HuH-7 (cell line): Measurements from ENCODE around the gene AMFR.
"Not testable (repeated sequence)": the region's sequence is repeated elsewhere in the genome, so short reads cannot be mapped to it uniquely, and the experiment has no call there.

Experiments used
- DNase-seq: peaks from one replicate; pipeline ENCODE4 v3.0.0; 2011; ENCODE audit warnings: low spot score

AMFR gene

DNA sequence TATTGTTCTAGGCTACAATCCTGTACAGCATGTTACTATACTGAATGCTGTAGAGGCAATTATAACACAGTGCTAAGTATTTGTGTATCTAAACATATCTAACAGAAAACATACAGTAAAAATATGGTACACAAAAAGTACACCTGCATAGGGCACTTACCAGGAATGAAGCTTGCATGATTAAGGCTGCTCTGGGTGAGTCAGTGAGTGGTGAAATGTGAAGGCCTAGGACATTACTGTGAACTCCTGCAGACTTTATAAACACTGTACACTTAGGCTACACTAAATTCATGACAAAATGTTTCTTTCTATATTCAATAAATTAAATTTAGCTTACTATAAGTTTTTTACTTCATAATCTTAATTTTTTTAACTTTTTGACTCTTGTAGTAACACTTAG lies 37.1 kb downstream of the AMFR start:
- DNase-seq: no peak

DNA sequence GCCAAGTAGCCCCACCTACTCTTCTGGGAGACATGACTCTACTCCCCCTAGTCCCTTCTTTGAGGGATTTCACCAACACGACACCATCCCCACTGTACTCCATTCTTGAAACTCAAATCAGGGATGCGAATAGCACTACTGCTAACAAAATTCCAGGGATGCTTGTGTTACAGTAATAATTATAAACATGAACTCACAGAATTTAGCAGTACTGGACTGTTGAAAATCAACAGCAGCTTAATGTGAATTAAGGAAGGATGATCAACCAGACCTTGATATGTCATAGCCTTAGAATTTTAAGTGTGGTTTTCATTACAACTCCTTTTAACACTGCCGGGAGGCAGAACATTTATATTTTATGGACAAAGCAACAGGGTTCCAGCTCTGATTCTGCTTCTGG lies 37.9 kb downstream of the AMFR start:
- DNase-seq: no peak

DNA sequence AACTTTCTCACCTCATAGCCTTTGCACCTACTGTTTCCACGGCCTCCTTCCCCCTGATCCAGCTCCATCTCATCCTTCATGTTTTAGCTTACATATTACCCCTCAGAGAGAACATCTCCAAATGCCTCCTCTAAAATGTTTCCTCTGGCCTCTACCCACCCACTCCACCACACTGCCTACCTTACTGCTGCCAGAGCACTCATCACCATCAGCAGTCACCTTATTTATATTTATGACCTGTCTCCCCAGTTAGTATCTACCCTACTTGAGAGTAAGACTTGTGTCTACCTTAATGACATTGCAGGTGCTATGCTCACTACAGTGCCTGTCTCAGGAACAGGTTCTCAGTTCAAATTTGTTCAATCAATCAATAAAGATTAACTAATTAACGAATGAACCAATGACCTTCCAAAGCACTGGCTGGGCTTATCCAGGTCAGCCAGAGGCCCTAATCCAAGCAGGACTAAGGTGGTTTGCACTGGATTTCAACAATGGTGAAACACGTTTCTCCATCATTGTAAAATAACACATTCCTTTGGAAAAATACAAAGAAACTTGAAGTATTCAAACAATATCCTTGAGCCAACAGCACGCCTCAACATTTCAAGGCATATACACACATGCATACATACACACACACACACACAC lies 41.1 kb downstream of the AMFR start:
- no peak for DNase-seq

DNA sequence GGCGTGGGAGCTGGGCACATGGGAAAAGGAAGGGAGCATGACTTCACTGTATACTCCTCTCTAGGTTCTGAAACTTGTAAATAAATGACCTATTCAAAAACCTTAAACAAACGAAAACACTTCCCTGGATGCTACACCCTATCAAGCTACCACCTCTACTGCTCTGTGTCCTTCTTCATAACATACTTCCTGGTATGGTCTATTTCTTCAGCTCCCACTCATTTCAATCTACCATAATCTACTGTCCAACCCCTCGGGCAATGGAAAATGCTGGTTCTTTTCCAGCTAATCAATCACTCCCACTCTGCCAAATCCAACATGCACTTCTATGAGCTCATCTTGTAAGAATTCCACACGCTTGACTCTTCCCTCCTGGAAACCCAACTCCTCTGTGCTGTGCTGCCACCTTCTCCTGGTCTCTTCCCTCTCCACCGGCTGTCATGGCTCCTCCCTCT lies 42.4 kb downstream of the AMFR start:
- no peak for DNase-seq

DNA sequence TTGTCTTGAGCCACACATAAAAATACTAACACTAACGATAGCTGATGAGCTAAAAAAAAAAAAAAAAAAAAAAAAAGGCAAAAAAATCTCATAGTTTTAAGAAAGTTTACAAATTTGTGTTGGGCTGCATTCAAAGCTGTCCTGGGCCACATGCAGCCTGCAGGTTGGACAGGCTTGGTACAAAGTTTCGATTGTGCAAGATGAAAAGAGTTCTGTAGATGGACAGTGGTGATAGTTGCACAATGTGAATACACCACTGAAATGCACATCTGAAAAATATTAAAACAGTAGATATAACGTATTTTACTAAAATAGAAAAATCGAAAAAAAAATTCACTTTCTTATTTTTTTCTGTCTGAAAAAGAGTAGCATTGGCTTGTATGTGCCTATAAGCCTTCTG lies 42.9 kb downstream of the AMFR start:
- DNase-seq: no peak

DNA sequence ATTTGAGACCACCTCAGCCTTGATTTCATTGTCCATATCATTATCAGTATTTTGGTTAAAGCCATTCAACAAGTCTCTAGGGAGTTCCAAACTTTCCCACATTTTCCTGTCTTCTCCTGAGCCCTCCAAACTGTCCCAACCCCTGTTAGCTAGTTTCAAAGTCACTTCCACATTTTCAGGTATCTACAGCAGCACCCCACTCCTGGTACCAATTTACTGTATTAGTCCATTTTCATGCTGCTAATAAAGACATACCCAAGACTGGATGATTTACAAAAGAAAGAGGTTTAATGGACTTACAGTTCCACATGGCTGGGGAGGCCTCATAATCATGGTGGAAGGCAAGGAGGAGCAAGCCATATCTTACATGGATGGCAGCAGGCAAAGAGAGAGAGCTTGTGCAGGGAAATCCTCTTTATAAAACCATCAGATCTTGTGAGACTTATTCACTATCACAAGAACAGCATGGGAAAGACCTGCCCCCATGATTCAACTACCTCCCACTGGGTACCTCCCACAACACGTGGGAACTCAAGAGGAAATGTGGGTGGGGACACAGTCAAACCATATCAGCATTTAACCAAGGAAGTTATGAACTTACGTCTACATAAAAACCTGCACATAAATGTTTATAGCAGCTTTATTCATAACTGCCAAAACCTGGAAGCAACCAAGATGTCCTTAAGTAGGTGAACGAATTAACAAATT lies 44.4 kb downstream of the AMFR start:
- not testable (repeated sequence) for DNase-seq

DNA sequence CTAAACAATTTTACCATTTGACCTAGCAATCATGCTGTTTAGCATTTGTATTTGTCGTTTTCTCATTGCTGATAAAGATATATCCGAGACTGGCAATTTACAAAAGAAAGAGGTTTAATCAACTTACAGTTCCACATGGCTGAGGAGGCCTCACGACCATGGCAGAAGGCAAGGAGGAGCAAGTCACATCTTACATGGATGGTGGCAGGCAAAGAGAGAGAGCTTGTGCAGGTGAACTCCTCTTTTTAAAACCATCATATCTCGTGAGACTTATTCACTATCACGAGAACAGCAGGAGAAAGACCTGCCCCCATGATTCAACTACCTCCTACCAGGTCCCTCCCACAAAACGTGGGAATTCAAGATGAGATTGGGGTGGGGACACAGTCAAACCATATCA lies 46.3 kb downstream of the AMFR start:
- not testable (repeated sequence) for DNase-seq

DNA sequence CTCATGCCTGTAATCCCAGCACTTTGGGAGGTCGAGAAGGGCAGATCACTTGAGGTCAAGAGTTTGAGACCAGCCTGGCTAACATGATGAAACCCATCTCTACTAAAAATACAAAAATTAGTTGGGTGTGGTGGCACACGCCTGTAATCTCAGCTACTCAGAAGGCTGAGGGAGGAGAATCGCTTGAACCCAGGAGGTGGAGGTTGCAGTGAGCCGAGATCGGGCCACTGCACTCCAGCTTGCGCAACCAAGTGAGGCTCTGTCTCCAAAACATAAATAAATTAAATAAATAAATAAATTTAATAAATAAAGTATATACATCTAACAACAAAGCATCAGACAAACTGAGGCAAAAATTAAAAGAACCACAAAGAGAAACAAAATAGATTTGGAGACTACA lies 49.6 kb downstream of the AMFR start:
- DNase-seq: not testable (repeated sequence)

DNA sequence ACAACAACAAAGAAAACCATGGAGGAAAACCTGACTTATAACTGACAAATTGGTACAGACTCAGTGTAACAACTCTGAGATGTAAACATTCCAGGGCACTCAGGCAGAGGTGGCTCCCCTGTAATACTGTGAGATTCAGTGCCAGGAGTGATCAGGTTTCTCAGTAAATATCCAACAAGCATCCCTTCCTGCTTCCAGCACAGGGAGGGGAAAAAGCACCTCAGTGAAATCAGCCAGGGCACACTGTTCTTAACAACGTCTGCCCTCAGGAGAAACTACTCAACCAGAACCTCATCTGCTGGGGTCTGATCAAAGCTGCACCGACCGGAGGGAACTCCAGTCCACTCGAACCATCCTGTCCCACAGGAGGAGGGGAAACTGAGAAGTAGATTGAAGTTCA lies 52.3 kb downstream of the AMFR start:
- DNase-seq: no peak

DNA sequence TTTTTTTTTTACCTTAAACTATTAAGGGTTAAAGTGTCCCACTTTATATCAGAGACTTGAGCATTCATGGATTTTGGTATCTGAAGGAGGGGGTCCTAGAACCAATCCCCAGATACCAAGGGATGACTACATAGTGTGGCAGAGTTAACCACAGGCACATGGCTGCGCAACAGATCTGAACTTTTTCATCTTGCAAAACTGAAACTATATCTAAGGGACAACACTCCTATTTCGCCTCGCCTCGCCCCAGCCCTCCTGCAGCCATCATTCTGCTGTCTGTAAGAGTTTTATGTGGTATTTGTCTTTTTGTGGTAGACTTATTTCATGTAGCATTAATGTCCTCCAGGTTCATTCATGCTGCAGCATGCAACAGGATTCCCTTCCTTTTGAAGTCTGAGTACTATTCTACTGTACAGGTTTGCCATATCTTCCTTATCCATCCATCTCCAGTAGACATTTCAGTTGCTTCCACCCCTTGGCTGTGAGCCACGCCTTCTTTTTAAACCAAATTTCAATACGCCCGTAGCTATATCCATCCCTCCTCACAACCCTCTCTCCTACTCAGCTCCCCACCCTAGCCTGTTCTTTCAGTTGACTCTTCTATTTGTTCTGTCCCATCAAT lies 53.2 kb downstream of the AMFR start:
- no peak for DNase-seq

DNA sequence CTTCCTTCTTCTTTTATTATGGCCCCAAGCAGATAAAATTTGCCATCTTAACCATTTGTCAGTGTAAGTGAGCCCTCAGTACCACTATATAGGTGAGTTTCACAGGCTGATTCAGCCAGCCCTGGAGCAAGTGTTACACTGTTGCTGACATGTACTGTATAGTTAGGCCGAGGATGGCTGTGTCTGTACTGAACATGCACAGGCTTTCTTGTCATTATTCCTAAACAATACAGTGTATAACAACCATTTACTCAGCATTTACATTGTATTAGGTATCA lies 53.7 kb downstream of the AMFR start:
- no peak for DNase-seq

DNA sequence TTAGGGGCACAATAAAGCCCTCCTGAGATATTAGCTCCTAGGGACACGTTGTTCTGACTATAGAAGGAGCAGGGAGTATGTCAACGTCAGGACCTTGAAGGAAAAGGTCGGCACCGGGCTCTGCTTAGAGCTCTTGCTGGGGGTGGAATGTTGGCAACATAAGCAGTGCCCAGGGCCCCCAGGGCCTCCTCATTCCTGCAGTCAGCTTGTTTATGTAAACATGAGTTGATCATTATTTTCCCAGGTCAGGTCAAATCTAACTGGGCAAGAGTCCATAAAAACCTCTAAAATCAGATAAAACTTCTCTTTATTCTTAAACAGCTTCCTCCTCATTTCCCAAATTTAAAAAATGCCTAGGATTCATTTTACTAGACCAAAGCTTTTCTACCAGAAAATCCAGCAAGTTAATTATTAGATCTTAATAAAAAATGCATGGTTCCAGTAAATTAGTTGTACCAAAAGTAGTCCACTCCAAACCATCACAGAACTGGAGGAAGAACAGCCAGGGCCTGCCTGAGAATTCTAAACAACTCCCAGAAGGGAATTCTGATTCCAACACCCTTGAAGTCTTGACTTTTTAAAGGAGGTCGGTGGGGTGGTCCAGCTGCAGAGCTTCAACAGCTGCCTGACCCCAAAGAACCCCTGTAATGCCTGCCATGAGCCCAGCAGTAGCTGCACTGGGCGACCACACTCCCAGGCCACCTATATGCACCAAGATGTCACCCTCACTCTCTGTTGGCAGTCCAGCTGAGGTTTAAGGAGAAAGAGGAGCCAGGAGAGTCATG lies 54.3 kb downstream of the AMFR start:
- no peak for DNase-seq

DNA sequence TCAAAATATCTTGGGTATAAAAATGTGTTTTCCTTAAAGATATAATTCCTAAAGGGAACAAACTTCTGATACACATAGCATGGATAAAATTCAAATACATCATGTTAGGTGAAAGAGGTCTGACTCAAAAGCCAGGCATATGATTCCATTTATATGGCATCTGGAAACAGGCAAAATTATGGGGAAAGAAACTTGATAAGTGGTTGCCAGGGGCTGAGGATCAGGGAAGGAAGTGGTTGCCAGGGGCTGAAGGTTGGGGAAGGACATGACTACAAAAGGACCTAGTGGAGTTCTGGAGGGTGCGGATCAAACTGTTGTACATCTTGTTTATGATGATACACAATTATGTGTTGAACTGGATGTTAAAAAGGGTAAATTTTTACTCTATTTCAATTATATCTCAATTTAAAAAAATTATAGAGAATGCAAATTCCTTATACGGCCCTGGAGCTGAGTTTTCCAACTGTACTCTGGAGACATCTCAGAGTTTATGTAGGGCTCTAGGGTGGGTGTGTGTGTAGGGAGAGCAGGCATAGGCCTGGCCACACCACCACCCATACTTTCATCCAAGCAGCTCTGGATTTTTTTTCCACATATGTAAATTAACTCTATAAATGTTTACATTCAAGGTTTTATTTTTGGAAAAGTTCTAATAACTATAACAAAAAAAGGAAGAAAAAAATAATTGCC lies 55.0 kb downstream of the AMFR start:
- DNase-seq: no peak

DNA sequence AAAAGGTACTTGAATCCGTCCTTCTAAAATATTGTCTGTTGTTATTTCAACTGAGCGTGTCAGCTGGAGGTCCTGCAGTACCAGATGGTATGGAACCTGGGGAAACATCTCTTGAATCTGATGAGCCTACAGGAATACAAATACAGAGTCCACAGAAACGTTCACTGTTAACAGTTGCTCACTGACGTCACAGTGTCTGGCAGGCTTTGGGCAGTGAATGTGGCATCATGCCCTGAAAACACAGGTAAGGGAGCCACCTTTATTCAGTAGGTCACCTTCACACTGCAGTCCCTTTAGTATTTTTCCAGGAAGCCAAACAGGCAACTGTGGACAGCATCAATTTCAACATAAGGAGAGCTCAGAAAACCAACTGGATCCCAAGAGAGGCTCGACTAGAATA lies 56.1 kb downstream of the AMFR start:
- DNase-seq: no peak

DNA sequence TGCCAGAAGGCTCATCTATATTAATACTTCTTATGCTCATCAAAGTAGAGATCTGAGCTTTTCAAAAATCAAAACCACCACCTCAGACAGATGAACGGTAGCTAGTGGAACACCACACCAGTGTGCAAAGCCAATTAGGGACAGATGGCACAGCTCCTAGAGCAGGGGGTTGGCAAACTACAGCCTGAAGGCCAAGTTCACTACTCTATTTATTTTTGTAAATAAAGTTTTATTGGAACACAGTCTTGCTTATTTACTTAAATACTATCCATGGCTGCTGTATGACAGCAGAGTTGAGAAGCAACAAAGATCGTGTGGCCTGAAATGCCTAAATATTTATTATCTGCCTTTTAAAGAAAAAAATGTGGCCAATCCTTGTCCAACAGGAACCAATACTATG lies 56.8 kb downstream of the AMFR start:
- DNase-seq: no peak

DNA sequence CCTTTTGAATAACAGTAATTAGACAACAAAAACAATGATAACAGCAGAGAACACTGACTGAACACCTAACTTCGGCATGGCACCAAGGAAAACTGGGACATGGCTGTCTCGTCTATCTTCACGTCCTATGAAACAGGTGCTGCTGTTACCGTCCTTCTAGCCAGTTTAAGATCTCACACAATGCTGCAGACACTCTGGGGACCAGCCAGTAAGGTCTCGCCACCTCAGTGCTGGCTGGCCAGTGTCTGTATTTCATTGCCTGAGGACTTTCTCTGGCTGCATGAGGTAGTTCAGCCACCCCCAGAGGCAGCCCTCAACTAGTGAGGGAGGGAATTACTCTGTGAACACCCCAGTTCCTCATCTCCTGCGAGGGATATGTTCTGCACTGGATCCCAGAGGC lies 57.6 kb downstream of the AMFR start:
- no peak for DNase-seq

DNA sequence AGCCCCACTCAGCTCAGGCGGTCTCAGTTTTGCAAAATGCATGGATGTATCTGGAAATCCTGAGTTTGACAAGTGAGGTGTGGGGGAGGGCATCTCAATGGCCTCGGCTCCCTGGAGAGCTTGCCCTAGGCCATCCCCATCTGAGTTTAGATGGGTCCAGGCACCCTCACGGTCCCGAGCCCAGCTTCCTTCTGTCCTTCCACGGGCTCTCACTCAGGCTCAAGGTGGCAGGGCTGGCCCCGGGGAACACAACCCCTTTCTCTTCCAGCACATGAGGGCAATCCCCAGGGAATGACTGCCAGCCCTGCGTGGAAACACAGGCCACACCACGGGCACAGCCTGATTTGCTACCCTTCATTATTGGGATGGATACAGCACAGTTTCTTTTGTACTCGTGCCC lies 58.4 kb downstream of the AMFR start:
- no peak for DNase-seq

DNA sequence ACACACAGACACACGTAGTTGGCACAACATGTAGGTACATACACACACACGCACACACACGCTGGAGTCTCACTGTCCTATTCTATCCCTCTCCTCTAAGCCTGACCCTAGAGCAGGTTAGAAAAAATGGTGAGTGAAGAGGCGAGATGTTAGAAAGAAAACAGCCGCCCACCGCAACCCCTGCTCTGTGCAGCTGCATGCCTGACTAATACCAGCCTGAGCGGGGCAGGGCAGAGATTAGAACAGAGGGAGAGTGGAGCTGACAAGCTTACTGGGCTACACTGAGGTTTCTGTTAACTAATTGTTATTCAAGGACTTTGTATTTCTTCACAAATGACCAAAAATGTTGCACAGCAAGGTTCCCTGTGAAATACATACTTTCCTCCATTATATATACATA lies 59.8 kb downstream of the AMFR start:
- no peak for DNase-seq

DNA sequence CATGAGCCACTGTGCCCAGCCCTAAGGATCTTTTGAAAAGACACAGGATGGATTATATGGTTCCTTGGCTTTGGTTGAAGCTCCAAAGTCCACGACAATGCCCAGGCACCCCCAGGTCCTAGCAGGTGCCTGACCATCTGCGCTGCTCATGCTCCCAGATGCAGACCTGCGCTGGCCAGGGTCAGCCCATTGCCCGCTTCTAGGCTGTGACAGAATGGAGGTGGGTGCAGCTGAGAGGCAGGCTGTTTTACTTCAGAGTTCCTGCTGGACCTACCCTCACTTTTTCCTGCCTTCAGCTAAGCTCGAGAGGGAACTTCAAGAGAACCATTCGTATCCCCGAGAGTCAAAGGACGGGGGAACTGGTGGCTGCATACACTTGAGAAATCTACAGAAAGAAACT lies 60.5 kb downstream of the AMFR start:
- no peak for DNase-seq

DNA sequence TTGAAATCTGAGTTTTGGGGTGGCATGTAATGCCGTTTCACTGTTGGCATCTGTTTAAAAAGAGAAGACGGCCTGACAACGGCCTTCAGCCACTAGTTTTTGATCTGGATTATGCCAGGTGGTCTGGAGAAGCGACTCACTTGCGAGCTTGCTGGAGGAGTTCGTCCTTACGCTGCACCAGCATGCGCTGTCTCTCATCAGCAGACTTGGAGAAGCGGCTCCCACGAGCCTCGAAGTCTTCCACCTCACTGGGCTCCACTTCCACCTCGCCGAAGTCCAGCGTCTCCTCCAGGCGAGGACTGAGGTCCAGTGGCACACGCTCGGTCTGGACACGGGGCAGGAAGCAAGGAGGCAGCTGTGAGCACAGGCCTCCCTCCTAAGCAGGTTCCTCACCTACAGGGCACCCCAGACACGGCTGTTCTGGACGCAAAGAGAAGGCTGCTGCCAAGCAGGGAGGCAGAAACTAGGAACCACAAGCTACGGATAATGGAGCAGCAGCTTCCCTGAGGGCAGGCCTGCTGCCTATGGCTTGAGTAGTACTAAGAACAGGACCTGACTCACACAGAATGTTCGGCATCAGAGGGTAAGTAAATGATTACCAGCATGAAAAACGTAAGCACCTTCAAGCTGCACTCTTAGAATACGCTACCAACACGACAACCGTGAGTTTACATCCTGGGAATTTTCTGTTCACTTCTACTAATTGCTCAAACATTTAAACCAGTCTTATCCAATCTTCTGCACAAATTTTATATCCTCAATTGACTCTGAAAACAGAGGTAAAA lies 61.4 kb downstream of the AMFR start:
- no peak for DNase-seq

DNA sequence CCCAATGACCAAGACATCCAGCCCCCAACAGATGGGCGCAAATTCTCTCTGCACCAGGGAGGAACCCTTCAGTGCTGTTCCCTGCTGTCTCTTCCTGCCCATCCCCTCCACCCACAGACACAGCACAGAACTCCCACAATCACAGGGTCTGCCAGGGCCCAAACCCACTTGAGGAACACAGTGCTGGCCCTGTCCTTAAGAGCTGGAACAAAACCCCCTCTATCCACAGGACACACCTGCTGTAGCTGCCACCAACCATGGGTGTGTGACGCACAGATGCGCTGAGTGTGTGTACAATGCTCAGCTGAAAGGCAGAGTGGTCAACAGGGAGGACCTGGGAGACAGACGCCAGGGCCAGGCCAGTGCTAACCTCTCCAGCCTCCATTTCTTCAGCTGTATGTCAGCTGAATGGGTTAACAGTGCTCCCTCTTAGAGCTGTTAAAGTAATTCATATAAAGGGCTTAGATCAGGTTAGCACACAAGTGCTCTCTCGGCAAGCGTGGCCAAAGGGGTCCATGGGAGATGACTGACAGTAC lies 62.1 kb downstream of the AMFR start:
- no peak for DNase-seq
